GM03348 (cell line): ENCODE measurements around the gene GPR155.
"Not testable (repeated sequence)": the region's sequence is repeated elsewhere in the genome, so short reads cannot be mapped to it uniquely, and the experiment has no call there.

Experiments
- DNase-seq: peaks from one replicate; pipeline ENCODE4 v3.0.0; 2012; ENCODE audit warnings: low spot score

GPR155 gene

GRCh38 chr2:174438146-174438886 is 48.5 kb downstream of the GPR155 start:
- no peak for DNase-seq

- DNase-seq: no peak
These were observed 50.5 kb downstream of the GPR155 start for GRCh38 chr2:174436351-174436750.

- no peak for DNase-seq
These were observed 54.9 kb downstream of the GPR155 start for GRCh38 chr2:174431902-174432301.

GRCh38 chr2:174430066-174430465 is 56.8 kb downstream of the GPR155 start:
- DNase-seq: no peak

GRCh38 chr2:174428214-174428613 is 58.6 kb downstream of the GPR155 start:
- no peak for DNase-seq

GRCh38 chr2:174412256-174412655 is 74.6 kb downstream of the GPR155 start:
- no peak for DNase-seq

- DNase-seq: not testable (repeated sequence)
These were observed 76.8 kb downstream of the GPR155 start for GRCh38 chr2:174410039-174410438.

GRCh38 chr2:174403628-174404027 is 83.2 kb downstream of the GPR155 start:
- DNase-seq: no peak

- no peak for DNase-seq
These were observed 86.0 kb downstream of the GPR155 start for GRCh38 chr2:174400853-174401252.

GRCh38 chr2:174399171-174399570 is 87.7 kb downstream of the GPR155 start:
- no peak for DNase-seq

GRCh38 chr2:174397773-174398172 is 89.1 kb downstream of the GPR155 start:
- no peak for DNase-seq

- peak; percentile 18 for DNase-seq
These were observed 90.7 kb downstream of the GPR155 start for GRCh38 chr2:174395969-174396630.

GRCh38 chr2:174395284-174395968 is 91.4 kb downstream of the GPR155 start, which contains the start of gene SCRN3:
Gene SCRN3, plus strand, starts transcription at chr2:174395730. Its CDS starts 2,554 bp downstream, at chr2:174398284.
- peak; percentile 88 for DNase-seq

- no peak for DNase-seq
These were observed 94.1 kb downstream of the GPR155 start for GRCh38 chr2:174392706-174393105.

- not testable (repeated sequence) for DNase-seq
These were observed 96.5 kb downstream of the GPR155 start for GRCh38 chr2:174390303-174390702.

GRCh38 chr2:174389542-174389941 is 97.3 kb downstream of the GPR155 start:
- no peak for DNase-seq

GRCh38 chr2:174388706-174389105 is 98.1 kb downstream of the GPR155 start:
- DNase-seq: not testable (repeated sequence)

- DNase-seq: no peak
These were observed 101.6 kb downstream of the GPR155 start for GRCh38 chr2:174385201-174385600.

GRCh38 chr2:174383796-174384195 is 103.0 kb downstream of the GPR155 start:
- no peak for DNase-seq
